Mesendoderm (in vitro differentiated cells): Measurements from ENCODE around the gene RIBC1.

Source experiments
- DNase-seq: peaks from one replicate; pipeline ENCODE4 v3.0.0; 2013
- H2AK5ac ChIP-seq: 2 replicates; pipeline ENCODE4 v1.6.1; 2013; ENCODE audit warnings: low read length, inconsistent platforms
- H2BK120ac ChIP-seq: 2 replicates; pipeline ENCODE4 v1.6.1; 2013; ENCODE audit warnings: low read depth, mild to moderate bottlenecking, low read length, moderate library complexity, mixed read lengths
- H2BK15ac ChIP-seq: replicated peaks from 2 replicates; pipeline ENCODE4 v1.6.1; 2013; ENCODE audit warnings: low read depth, mild to moderate bottlenecking, moderate library complexity
- H2BK5ac ChIP-seq: 2 replicates; pipeline ENCODE4 v1.6.1; 2013; ENCODE audit warnings: low read length, inconsistent platforms
- H3K18ac ChIP-seq: 2 replicates; pipeline ENCODE4 v1.6.1; 2013; ENCODE audit warnings: mild to moderate bottlenecking, low read length, mixed read lengths
- H3K23ac ChIP-seq: one replicate; pipeline ENCODE4 v1.6.1; 2013; ENCODE audit warnings: low read length
- H3K27ac ChIP-seq: 2 replicates; pipeline ENCODE4 v1.5.1; 2013; ENCODE audit warnings: low read depth, mild to moderate bottlenecking, inconsistent platforms, low read length, moderate library complexity
- H3K27me3 ChIP-seq: 2 replicates; pipeline ENCODE4 v1.6.1; 2013; ENCODE audit warnings: low read length, control low read depth, mild to moderate bottlenecking, inconsistent platforms; ENCODE audit not compliant: insufficient read depth, poor library complexity
- H3K36me3 ChIP-seq: 2 replicates; pipeline ENCODE4 v1.6.1; 2013; ENCODE audit warnings: low read length, inconsistent platforms; ENCODE audit not compliant: control insufficient read depth, insufficient read depth
- H3K4ac ChIP-seq: one replicate; pipeline ENCODE4 v1.6.1; 2013; ENCODE audit warnings: low read depth, mild to moderate bottlenecking, low read length, moderate library complexity
- H3K4me1 ChIP-seq: 2 replicates; pipeline ENCODE4 v1.6.1; 2013; ENCODE audit warnings: low read depth, low read length, inconsistent platforms; ENCODE audit not compliant: control insufficient read depth
- H3K4me2 ChIP-seq: 2 replicates; pipeline ENCODE4 v1.6.1; 2013; ENCODE audit warnings: low read length
- H3K4me3 ChIP-seq: 2 replicates; pipeline ENCODE4 v1.5.1; 2013; ENCODE audit warnings: mild to moderate bottlenecking, low read length
- H3K56ac ChIP-seq: one replicate; pipeline ENCODE4 v1.6.1; 2013; ENCODE audit warnings: low read length
- H3K79me1 ChIP-seq: 2 replicates; pipeline ENCODE4 v1.6.1; 2013; ENCODE audit warnings: low read length, inconsistent platforms
- H3K79me2 ChIP-seq: 2 replicates; pipeline ENCODE4 v1.6.1; 2013; ENCODE audit warnings: mild to moderate bottlenecking, low read length; ENCODE audit not compliant: control insufficient read depth, insufficient read depth
- H3K9ac ChIP-seq: 2 replicates; pipeline ENCODE4 v1.6.1; 2013; ENCODE audit warnings: low read length, inconsistent platforms
- H4K5ac ChIP-seq: one replicate; pipeline ENCODE4 v1.6.1; 2013; ENCODE audit warnings: low read length
- H4K8ac ChIP-seq: one replicate; pipeline ENCODE4 v1.6.1; 2013; ENCODE audit warnings: low read depth, mild to moderate bottlenecking, control low read depth, low read length, moderate library complexity
- WGBS: extraction: QIAGEN DNeasy Blood & Tissue Kit; methylation state at CpG from one replicate; pipeline ENCODE4 v1.1.7; 2013; ENCODE audit warnings: low lambda C conversion rate, missing lambda C conversion rate; ENCODE audit not compliant: insufficient coverage; ENCODE audit errors: extremely low coverage; 5-methylcytosine and 5-hydroxymethylcytosine counted together

RIBC1 gene

DNA sequence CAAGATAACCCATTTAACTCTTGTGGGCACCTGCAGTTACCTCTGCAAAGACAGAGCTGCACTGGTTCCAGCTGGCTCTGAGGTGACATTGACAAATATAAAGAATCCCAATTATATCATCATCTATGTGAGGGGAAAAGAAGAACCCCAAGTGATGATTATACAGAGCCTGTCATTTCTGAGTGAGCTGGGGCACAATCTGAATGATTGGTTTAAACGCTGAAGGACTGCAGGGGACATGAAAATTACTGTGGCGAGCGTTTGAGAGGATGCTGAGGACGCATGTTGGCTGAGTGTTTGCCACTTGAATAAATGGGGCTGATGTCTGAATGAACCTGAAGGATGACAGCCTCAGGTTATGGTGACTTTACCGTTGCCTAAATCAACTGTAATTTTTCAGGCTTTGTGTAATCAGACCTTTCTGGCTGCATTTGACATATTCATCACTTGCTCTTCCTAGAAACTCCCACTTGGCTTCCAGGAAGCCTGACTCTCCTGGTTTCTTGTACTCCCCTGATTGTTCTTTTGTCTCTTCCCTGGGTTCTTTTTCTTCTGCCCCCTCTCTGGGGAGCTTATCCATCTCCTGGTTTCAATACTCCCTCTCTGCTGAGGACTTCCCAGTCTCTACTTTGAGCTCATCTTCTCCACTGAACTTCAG is 15.6 kb downstream of the RIBC1 start:
- H3K79me2 ChIP-seq, result peaks cover 2% of the 10 kb centered on the region
- H2BK120ac ChIP-seq, result no peak overlapping the region
- no peaks in the 10 kb centered on the region for H3K4me1 ChIP-seq
- no peak overlapping the region for H3K4ac ChIP-seq
- no peak overlapping the region for H2BK15ac ChIP-seq
- H3K18ac ChIP-seq, result no peak overlapping the region
- H3K79me1 ChIP-seq, result no peaks in the 10 kb centered on the region
- no peaks in the 10 kb centered on the region for H3K36me3 ChIP-seq
- DNase-seq, result no peak
- no peak overlapping the region for H3K9ac ChIP-seq
- H4K8ac ChIP-seq, result no peak overlapping the region
- H2BK5ac ChIP-seq, result no peak overlapping the region
- no peak overlapping the region for H3K4me3 ChIP-seq
- H3K27ac ChIP-seq, result no peak overlapping the region
- no peak overlapping the region for H3K23ac ChIP-seq
- no peak overlapping the region for H3K56ac ChIP-seq
- no peak overlapping the region for H4K5ac ChIP-seq
- no CpG with 5 or more reads among the region's 5 CpGs for WGBS
- no peak overlapping the region for H3K4me2 ChIP-seq
- H3K27me3 ChIP-seq, result no peaks in the 10 kb centered on the region
- H2AK5ac ChIP-seq, result no peak overlapping the region

GRCh38 chrX:53438832-53439230 is 16.2 kb downstream of the RIBC1 start:
- H2BK5ac ChIP-seq, result no peak overlapping the region
- DNase-seq, result no peak
- no peak overlapping the region for H2BK15ac ChIP-seq
- H3K27ac ChIP-seq, result no peak overlapping the region
- no peak overlapping the region for H3K18ac ChIP-seq
- no peaks in the 10 kb centered on the region for H3K79me1 ChIP-seq
- H3K4me1 ChIP-seq, result no peaks in the 10 kb centered on the region
- no peak overlapping the region for H3K4me2 ChIP-seq
- no peak overlapping the region for H3K9ac ChIP-seq
- no peak overlapping the region for H3K4ac ChIP-seq
- H3K79me2 ChIP-seq, result no peaks in the 10 kb centered on the region
- no peak overlapping the region for H3K56ac ChIP-seq
- no peak overlapping the region for H3K4me3 ChIP-seq
- no peak overlapping the region for H4K5ac ChIP-seq
- H2BK120ac ChIP-seq, result no peak overlapping the region
- H2AK5ac ChIP-seq, result no peak overlapping the region
- no peak overlapping the region for H4K8ac ChIP-seq
- no peak overlapping the region for H3K23ac ChIP-seq
- no CpG with 5 or more reads among the region's 1 CpG for WGBS
- H3K27me3 ChIP-seq, result no peaks in the 10 kb centered on the region
- no peaks in the 10 kb centered on the region for H3K36me3 ChIP-seq

DNA sequence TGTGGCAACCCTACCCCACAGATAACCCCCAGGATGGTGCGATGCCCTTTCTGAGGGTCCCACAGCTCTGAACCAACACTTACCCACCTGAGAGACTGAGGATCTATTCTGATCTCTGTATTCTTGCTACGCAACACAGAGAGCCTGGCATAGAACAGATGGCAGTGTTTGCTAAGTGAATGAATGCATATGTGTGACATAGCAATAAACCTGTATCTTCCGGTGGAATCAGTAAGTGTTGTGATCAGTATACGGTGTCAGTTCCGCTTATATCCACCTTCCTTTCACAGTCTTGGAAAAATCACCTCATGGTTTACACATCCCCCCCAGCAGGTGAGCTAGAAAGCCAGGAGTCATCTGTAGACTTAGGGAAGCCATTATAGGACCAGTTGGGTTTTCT is 17.4 kb downstream of the RIBC1 start:
- no peak overlapping the region for H3K27ac ChIP-seq
- H3K56ac ChIP-seq, result peak overlapping the region; percentile 5
- no peaks in the 10 kb centered on the region for H3K79me2 ChIP-seq
- H2BK120ac ChIP-seq, result no peak overlapping the region
- DNase-seq, result no peak
- H3K79me1 ChIP-seq, result no peaks in the 10 kb centered on the region
- no peaks in the 10 kb centered on the region for H3K36me3 ChIP-seq
- no peak overlapping the region for H3K4me2 ChIP-seq
- no peak overlapping the region for H3K4ac ChIP-seq
- no peak overlapping the region for H2BK15ac ChIP-seq
- no peak overlapping the region for H2BK5ac ChIP-seq
- no peak overlapping the region for H3K9ac ChIP-seq
- no peak overlapping the region for H3K23ac ChIP-seq
- no peaks in the 10 kb centered on the region for H3K27me3 ChIP-seq
- WGBS, result no CpG with 5 or more reads among the region's 5 CpGs
- H4K8ac ChIP-seq, result no peak overlapping the region
- H4K5ac ChIP-seq, result no peak overlapping the region
- H2AK5ac ChIP-seq, result no peak overlapping the region
- H3K4me1 ChIP-seq, result no peaks in the 10 kb centered on the region
- H3K4me3 ChIP-seq, result no peak overlapping the region
- no peak overlapping the region for H3K18ac ChIP-seq

DNA sequence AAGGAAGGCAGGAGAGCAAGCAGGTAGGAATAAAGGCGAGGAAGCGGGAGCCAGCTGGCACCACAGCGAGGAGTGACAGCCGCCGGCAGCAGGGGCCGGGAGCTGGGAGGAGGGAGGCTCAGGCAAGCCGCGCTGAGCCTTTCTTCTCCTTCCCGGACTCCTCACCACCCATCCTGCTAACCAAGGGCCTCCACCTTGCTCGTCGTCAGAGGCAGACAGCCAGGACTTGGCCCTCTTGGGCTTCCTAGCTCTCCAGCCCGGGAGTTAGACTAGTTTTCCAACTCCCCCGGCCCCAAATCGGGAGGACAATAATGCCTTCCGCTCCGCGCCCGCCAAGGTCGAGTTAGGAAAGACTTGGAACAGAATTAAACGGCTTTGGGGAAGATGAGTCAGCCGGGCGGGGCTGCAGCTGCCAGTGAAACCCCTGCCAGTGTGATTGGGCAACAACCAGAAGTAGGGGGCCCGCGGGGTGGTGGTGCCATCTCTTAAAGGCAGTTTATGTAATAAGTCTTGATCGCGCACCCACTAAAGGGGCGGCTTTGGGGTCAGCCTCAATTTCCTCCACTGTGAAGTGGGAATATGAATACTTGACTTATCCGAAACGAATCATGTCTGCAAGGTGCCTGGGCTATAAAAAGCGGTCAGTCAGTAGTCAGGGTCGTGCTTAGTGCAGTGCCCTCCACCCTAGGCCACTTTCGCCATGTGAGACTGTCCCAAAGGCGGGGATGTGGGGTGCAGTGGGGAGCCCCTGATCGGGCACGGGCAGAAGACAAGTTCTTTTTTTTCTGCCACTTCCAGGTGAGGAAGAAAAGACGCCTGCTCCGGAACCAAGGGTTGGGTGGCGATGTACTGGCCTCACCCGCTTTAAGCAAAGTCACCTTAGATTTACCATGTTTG is 18.2 kb downstream of the RIBC1 start:
- Histone ChIP-seq H3K36me3 (no peaks in the 10 kb centered on the region), H3K4me1 (no peaks in the 10 kb centered on the region), H3K4ac (no peak overlapping the region), H3K4me3 (no peak overlapping the region), H3K27ac (no peak overlapping the region), H3K79me1 (no peaks in the 10 kb centered on the region), H2AK5ac (no peak overlapping the region), H4K8ac (no peak overlapping the region), H3K56ac (peak overlapping the region; percentile 70), H3K18ac (no peak overlapping the region), H3K4me2 (peak overlapping the region; percentile 36), H2BK15ac (no peak overlapping the region), H3K27me3 (no peaks in the 10 kb centered on the region), H2BK5ac (no peak overlapping the region), H2BK120ac (no peak overlapping the region), H4K5ac (no peak overlapping the region), H3K9ac (peak overlapping the region; percentile 54), H3K79me2 (no peaks in the 10 kb centered on the region), H3K23ac (no peak overlapping the region)
- DNase-seq, result no peak
- WGBS, result no CpG with 5 or more reads among the region's 39 CpGs

GRCh38 chrX:53441531-53442321 is 19.1 kb downstream of the RIBC1 start:
- no peaks in the 10 kb centered on the region for H3K36me3 ChIP-seq
- WGBS, result no CpG with 5 or more reads among the region's 44 CpGs
- H4K8ac ChIP-seq, result no peak overlapping the region
- H3K4me1 ChIP-seq, result no peaks in the 10 kb centered on the region
- H3K27ac ChIP-seq, result no peak overlapping the region
- H3K56ac ChIP-seq, result peak overlapping the region; percentile 78
- H4K5ac ChIP-seq, result no peak overlapping the region
- no peak overlapping the region for H2BK5ac ChIP-seq
- no peak overlapping the region for H2AK5ac ChIP-seq
- H3K18ac ChIP-seq, result no peak overlapping the region
- H3K9ac ChIP-seq, result peak overlapping the region; percentile 62
- H3K79me2 ChIP-seq, result no peaks in the 10 kb centered on the region
- no peak overlapping the region for H2BK120ac ChIP-seq
- H3K23ac ChIP-seq, result no peak overlapping the region
- no peak overlapping the region for H2BK15ac ChIP-seq
- peak overlapping the region; percentile 57 for H3K4me2 ChIP-seq
- no peak overlapping the region for H3K4ac ChIP-seq
- H3K27me3 ChIP-seq, result no peaks in the 10 kb centered on the region
- no peak overlapping the region for H3K4me3 ChIP-seq
- no peaks in the 10 kb centered on the region for H3K79me1 ChIP-seq
- peak; percentile 83 for DNase-seq
